Measurements from ENCODE around the gene GNAL.

GRCh38 chr18:11851806-11852337 lies 162.8 kb downstream of the GNAL start:
- no peak for TF ChIP-seq CTCF (IDR thresholded peaks at IDR 0.05; ENCODE audit: insufficient read depth, low read depth, low read length)
- no peak for TF ChIP-seq EZH2 (IDR thresholded peaks at IDR 0.05; ENCODE audit: insufficient read depth, low read length)
